HepG2 (cell line): ENCODE measurements around the gene SRCAP. TPM values are rescaled to one million over a fixed set of nuclear protein-coding genes. Genes with fewer than 3 reads are reported as not detected.

Source experiments
- FOXK2 ChIP-seq: fragments of 450-650 bp; IDR thresholded peaks from 2 replicates; pipeline ENCODE4 v1.6.1; 2016
- FOXO1 ChIP-seq: sonication (generic); formaldehyde crosslinking; IDR thresholded peaks from 2 replicates; pipeline ENCODE4 v1.4.0; 2020; ENCODE audit warnings: missing genetic modification reagents
- GABPA ChIP-seq, 2 experiments: IDR thresholded peaks; 2 replicates each; pipeline ENCODE4 v1.6.1; 2011 to 2016; ENCODE audit warnings: low read depth in 2 of 2, low read length in 1 of 2, missing biosample characterization in 1 of 2, missing genetic modification characterization in 1 of 2
- HMG20B ChIP-seq: conservative IDR thresholded peaks from 2 replicates; pipeline ENCODE4 v1.6.1; 2016; ENCODE audit warnings: missing genetic modification reagents, missing compliant biosample characterization
- KDM5A ChIP-seq: fragments of 200-600 bp; sonication (generic); IDR thresholded peaks from 2 replicates; pipeline ENCODE4 v1.7.0; 2018; ENCODE audit warnings: antibody characterized with exemption, mild to moderate bottlenecking, low read length, borderline replicate concordance
- MIER2 ChIP-seq: IDR thresholded peaks from 2 replicates; pipeline ENCODE4 v1.6.1; 2016; ENCODE audit warnings: missing biosample characterization, missing genetic modification reagents
- SAP130 ChIP-seq: IDR thresholded peaks from 2 replicates; pipeline ENCODE4 v1.6.1; 2016; ENCODE audit warnings: low read depth
- TAF1 ChIP-seq: sonication (generic); formaldehyde crosslinking; IDR thresholded peaks from 2 replicates; pipeline ENCODE4 v1.4.0; 2020; ENCODE audit warnings: missing genetic modification reagents
- ZKSCAN8 ChIP-seq: IDR thresholded peaks from 2 replicates; pipeline ENCODE4 v1.6.1; 2016; ENCODE audit warnings: borderline replicate concordance, missing genetic modification reagents, missing compliant biosample characterization
- ZNF232 ChIP-seq: sonication (generic); formaldehyde crosslinking; IDR thresholded peaks from 2 replicates; pipeline ENCODE4 v1.4.0; 2020; ENCODE audit warnings: missing genetic modification reagents, borderline replicate concordance
- ZNF256 ChIP-seq: sonication (generic); formaldehyde crosslinking; conservative IDR thresholded peaks from 2 replicates; pipeline ENCODE4 v1.4.0; 2020; ENCODE audit warnings: missing genetic modification reagents
- ZNF326 ChIP-seq: sonication (generic); formaldehyde crosslinking; IDR thresholded peaks from 2 replicates; pipeline ENCODE4 v1.4.0; 2020; ENCODE audit warnings: missing genetic modification reagents, borderline replicate concordance
- ZNF501 ChIP-seq: sonication (generic); formaldehyde crosslinking; IDR thresholded peaks from 2 replicates; pipeline ENCODE4 v1.5.1; 2020; ENCODE audit warnings: mild to moderate bottlenecking, moderate library complexity, missing genetic modification reagents
- ZNF512 ChIP-seq: sonication (generic); formaldehyde crosslinking; IDR thresholded peaks from 2 replicates; pipeline ENCODE4 v1.4.0; 2020; ENCODE audit warnings: mild to moderate bottlenecking, missing genetic modification reagents
- ZNF552 ChIP-seq: sonication (generic); formaldehyde crosslinking; IDR thresholded peaks from 2 replicates; pipeline ENCODE4 v1.9.0; 2022; ENCODE audit warnings: missing genetic modification reagents, mild to moderate bottlenecking, borderline replicate concordance
- ZNF747 ChIP-seq: sonication (generic); formaldehyde crosslinking; IDR thresholded peaks from 2 replicates; pipeline ENCODE4 v1.8.1; 2023; ENCODE audit warnings: missing genetic modification reagents, mild to moderate bottlenecking, borderline replicate concordance
- ZNF776 ChIP-seq: sonication (generic); formaldehyde crosslinking; IDR thresholded peaks from 2 replicates; pipeline ENCODE4 v1.4.0; 2020; ENCODE audit warnings: mild to moderate bottlenecking, missing genetic modification reagents
- ZNF792 ChIP-seq: IDR thresholded peaks from 2 replicates; pipeline ENCODE4 v1.6.1; 2016
- polyA plus RNA-seq, 8 experiments: library from polyadenylated mRNA; depleted of rRNA in 3 of 8; stranded (reverse) in 7 of 8; unstranded in 1 of 8; fragments of >200 nt; fragmentation: Illumina TruSeq in 4 of 8; extraction: Trizol in 4 of 8; gene quantifications; 2 replicates each; pipeline versions ENCODE4 v1.2.1 to v1.2.3, GENCODE V29; 2011 to 2016; ENCODE audit warnings: low read depth in 4 of 8, missing spikeins in 1 of 8, mixed read lengths in 1 of 8; ENCODE audit not compliant: insufficient read depth in 1 of 8
- total RNA-seq, 5 experiments: library from RNA; depleted of rRNA; stranded (reverse); fragments of >200 nt; fragmentation: Illumina TruSeq; extraction: Trizol; gene quantifications; 2 replicates each; pipeline ENCODE4 v1.2.3, GENCODE V29; 2016; ENCODE audit warnings: low read depth in 1 of 5
- TF ChIP-seq, protein P1 (sequence below): sonication (generic); formaldehyde crosslinking; IDR thresholded peaks from 2 replicates; pipeline ENCODE4 v1.8.0; 2022; ENCODE audit warnings: missing genetic modification reagents, mild to moderate bottlenecking, borderline replicate concordance
- TF ChIP-seq, protein P2 (sequence below), 2 experiments: sonication (generic) in 1 of 2; formaldehyde crosslinking in 1 of 2; IDR thresholded peaks; 2 replicates each; pipeline versions ENCODE4 v1.6.1 to v1.9.0; 2014 to 2022; ENCODE audit warnings: antibody characterized with exemption in 1 of 2, borderline replicate concordance in 1 of 2, inconsistent platforms in 1 of 2, low read depth in 1 of 2, missing genetic modification reagents in 1 of 2

The SRCAP gene
- total and polyA plus RNA-seq, 2 of the 13 experiments (the other 11 are each of a cell fraction or from before 2014, with no cell fraction given) = 4.9 to 9.0 TPM

DNA sequence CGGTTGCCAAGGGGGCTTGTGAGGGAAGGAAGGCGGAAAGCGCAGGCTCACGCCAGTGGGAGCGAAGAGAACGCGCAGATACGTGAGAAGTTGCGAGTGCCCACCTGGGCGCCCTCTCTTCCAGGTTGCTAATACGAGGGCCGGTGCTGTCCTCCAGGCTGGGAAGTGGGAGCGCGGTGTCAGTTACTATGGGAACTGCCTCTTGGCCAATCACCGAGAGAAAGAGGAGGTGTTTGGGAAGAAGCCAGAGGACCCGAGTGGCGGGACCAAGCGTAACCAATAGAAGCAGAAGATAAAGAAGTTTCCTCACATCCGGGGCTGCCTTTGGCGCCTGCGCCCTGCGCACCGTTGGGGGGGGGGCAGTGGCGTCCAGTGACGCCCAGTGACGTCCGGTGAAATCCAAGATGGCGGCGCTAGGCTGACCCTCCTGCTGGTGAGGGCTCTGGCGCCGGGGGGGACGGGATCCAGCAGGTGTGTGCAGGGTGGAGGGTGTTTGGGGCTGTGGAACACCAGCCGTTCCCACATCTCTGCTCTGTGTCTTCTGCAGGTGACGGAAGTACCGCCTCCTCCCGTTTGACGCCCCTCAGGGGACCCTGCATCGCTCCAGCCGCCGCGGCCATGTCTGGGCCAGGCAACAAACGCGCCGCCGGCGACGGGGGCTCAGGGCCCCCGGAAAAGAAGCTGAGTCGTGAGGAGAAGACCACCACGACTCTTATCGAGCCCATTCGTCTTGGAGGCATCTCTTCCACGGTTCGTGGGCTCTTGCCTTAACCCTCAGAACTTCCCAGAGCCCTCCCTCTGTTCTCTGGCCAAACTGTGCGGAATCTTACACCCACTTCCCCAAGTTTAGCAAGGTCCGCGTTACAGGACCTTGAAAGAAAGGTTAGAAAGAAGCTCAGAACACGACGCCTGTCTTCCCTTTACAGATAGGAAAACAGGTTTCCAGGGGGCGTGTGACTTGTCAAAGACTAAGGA, 63.2 kb downstream of the SRCAP start, which contains the start of the genes CFAP119 and RNF40 (continued):
- TF ChIP-seq SAP130 (peak; percentile 100), FOXO1 (CRISPR knock-in tag) (peak; percentile 28; the same call in 1 of the 2 replicates), ZKSCAN8 (CRISPR knock-in tag) (no peak; the same call in 1 of the 2 replicates), ZNF512 (no peak), TAF1 (peak; percentile 97), ZNF776 (CRISPR knock-in tag) (no peak), ZNF232 (CRISPR knock-in tag) (peak; percentile 83), ZNF747 (CRISPR knock-in tag) (peak; percentile 80; the same call in 1 of the 2 replicates), HMG20B (CRISPR knock-in tag) (no peak), ZNF792 (CRISPR knock-in tag) (no peak; the same call in 1 of the 2 replicates), MIER2 (CRISPR knock-in tag) (peak; percentile 26; the same call in 1 of the 2 replicates), ZNF501 (CRISPR knock-in tag) (peak; percentile 80), ZNF552 (CRISPR knock-in tag) (no peak; the same call in none of the 2 replicates), KDM5A (peak; percentile 93), ZNF256 (CRISPR knock-in tag) (0 out of 2 replicates have a peak, but pooled peaks have one; percentile 71), GABPA (IDR thresholded peaks at IDR 0.05; ENCODE audit: low read depth, low read length) (peak; percentile 61), GABPA (CRISPR knock-in tag; IDR thresholded peaks at IDR 0.05; ENCODE audit: low read depth) (peak; percentile 92), FOXK2 (peak; percentile 62; the same call in 1 of the 2 replicates), ZNF326 (no peak)
- TF ChIP-seq, protein P1, sequence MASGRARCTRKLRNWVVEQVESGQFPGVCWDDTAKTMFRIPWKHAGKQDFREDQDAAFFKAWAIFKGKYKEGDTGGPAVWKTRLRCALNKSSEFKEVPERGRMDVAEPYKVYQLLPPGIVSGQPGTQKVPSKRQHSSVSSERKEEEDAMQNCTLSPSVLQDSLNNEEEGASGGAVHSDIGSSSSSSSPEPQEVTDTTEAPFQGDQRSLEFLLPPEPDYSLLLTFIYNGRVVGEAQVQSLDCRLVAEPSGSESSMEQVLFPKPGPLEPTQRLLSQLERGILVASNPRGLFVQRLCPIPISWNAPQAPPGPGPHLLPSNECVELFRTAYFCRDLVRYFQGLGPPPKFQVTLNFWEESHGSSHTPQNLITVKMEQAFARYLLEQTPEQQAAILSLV (CRISPR knock-in tag) = peak; percentile 44; the same call in 1 of the 2 replicates
- TF ChIP-seq, protein P2, sequence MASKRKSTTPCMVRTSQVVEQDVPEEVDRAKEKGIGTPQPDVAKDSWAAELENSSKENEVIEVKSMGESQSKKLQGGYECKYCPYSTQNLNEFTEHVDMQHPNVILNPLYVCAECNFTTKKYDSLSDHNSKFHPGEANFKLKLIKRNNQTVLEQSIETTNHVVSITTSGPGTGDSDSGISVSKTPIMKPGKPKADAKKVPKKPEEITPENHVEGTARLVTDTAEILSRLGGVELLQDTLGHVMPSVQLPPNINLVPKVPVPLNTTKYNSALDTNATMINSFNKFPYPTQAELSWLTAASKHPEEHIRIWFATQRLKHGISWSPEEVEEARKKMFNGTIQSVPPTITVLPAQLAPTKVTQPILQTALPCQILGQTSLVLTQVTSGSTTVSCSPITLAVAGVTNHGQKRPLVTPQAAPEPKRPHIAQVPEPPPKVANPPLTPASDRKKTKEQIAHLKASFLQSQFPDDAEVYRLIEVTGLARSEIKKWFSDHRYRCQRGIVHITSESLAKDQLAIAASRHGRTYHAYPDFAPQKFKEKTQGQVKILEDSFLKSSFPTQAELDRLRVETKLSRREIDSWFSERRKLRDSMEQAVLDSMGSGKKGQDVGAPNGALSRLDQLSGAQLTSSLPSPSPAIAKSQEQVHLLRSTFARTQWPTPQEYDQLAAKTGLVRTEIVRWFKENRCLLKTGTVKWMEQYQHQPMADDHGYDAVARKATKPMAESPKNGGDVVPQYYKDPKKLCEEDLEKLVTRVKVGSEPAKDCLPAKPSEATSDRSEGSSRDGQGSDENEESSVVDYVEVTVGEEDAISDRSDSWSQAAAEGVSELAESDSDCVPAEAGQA (IDR thresholded peaks at IDR 0.05; ENCODE audit: low read depth) = peak; percentile 98
- TF ChIP-seq, protein P2 (CRISPR knock-in tag; IDR thresholded peaks at IDR 0.05; ENCODE audit: borderline replicate concordance) = 0 out of 2 replicates have a peak, but pooled peaks have one; percentile 71
